Tibial artery (tissue), 4 donors: Measurements from ENCODE around the gene MMP20.

ENCODE experiments used
- DNase-seq, 2 donors: peaks; one replicate each; pipeline ENCODE4 v3.0.0-alpha.2; 2019
- H3K27ac ChIP-seq, 2 donors: fragments of 200-600 bp; sonication (generic) in 1 of 2; 1 replicate in 1 of 2; 2 replicates in 1 of 2; pipeline ENCODE4 v1.5.1; 2018 to 2019; ENCODE audit warnings: mild to moderate bottlenecking in 1 of 2
- H3K27me3 ChIP-seq, 2 donors: fragments of 200-600 bp; sonication (generic) in 1 of 2; one replicate each; pipeline versions ENCODE4 v1.5.1 to v1.6.0; 2016 to 2019
- H3K36me3 ChIP-seq, 3 donors: fragments of 200-600 bp; sonication (generic) in 2 of 3; one replicate each; pipeline ENCODE4 v1.5.1; 2016 to 2019; ENCODE audit warnings: mild to moderate bottlenecking in 2 of 3
- H3K4me1 ChIP-seq, 4 donors: fragments of 200-600 bp; sonication (generic) in 2 of 4; 1 replicate in 3 of 4; 2 replicates in 1 of 4; pipeline ENCODE4 v1.5.1; 2016 to 2019
- H3K4me3 ChIP-seq, 2 donors: fragments of 200-600 bp; sonication (generic) in 1 of 2; 1 replicate in 1 of 2; 2 replicates in 1 of 2; pipeline ENCODE4 v1.5.1; 2018 to 2019; ENCODE audit warnings: mild to moderate bottlenecking in 2 of 2
- H3K9me3 ChIP-seq, 3 donors: fragments of 200-600 bp; sonication (generic) in 1 of 3; one replicate each; pipeline ENCODE4 v1.5.1; 2016 to 2019
- intact Hi-C: fragments of 100-400 bp; cut with DNase I; formaldehyde crosslinking; loops from one replicate; pipeline ENCODE4 v1.15.0; 2023; ENCODE audit warnings: low total_unique reads
- TF ChIP-seq, protein P1 (sequence below), 2 experiments: fragments of 200-600 bp in 1 of 2; fragments of 450-650 bp in 1 of 2; IDR thresholded peaks; one replicate each; pipeline ENCODE4 v1.5.1; 2017 to 2019; ENCODE audit warnings: antibody characterized with exemption in 2 of 2, mild to moderate bottlenecking in 1 of 2, moderate library complexity in 1 of 2

The MMP20 gene

DNA sequence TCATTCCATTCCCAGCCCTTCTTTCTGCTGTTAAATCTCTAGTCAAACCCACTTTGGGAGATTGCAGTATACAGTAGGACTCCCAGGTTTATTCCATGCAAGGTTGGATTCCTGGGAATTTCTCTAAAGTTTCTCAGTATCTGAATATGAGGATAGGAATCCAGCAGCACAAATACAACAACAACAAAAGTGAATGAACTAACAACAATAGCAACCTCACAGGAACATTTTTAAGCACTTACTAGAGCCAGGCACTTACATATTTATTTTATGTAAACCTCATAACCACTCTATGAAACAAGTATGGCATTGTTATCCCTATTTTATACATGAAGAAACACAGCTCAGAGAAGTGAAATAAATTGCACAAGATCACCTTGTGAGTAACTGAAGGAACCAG is 96.5 kb downstream of the MMP20 start:
- Histone ChIP-seq H3K27ac (no peak overlapping the region), H3K4me1 (no peaks in the 10 kb centered on the region), H3K4me3 (no peak overlapping the region), H3K9me3 (no peaks in the 10 kb centered on the region), H3K27me3 (no peaks in the 10 kb centered on the region), H3K36me3 (no peaks in the 10 kb centered on the region)
- DNase-seq, result no peak
- intact Hi-C loops, result no loop called here
- TF ChIP-seq, protein P1, sequence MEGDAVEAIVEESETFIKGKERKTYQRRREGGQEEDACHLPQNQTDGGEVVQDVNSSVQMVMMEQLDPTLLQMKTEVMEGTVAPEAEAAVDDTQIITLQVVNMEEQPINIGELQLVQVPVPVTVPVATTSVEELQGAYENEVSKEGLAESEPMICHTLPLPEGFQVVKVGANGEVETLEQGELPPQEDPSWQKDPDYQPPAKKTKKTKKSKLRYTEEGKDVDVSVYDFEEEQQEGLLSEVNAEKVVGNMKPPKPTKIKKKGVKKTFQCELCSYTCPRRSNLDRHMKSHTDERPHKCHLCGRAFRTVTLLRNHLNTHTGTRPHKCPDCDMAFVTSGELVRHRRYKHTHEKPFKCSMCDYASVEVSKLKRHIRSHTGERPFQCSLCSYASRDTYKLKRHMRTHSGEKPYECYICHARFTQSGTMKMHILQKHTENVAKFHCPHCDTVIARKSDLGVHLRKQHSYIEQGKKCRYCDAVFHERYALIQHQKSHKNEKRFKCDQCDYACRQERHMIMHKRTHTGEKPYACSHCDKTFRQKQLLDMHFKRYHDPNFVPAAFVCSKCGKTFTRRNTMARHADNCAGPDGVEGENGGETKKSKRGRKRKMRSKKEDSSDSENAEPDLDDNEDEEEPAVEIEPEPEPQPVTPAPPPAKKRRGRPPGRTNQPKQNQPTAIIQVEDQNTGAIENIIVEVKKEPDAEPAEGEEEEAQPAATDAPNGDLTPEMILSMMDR (IDR thresholded peaks at IDR 0.05), result no peak

GRCh38 chr11:102527684-102528083 is 97.4 kb downstream of the MMP20 start:
- TF ChIP-seq, protein P1 (IDR thresholded peaks at IDR 0.05), result no peak
- Histone ChIP-seq H3K36me3 (no peaks in the 10 kb centered on the region), H3K4me3 (no peak overlapping the region), H3K9me3 (no peaks in the 10 kb centered on the region), H3K27me3 (no peaks in the 10 kb centered on the region), H3K4me1 (no peaks in the 10 kb centered on the region), H3K27ac (no peak overlapping the region)
- DNase-seq, result no peak
- intact Hi-C loops, result no loop called here

GRCh38 chr11:102527041-102527440 is 98.1 kb downstream of the MMP20 start:
- no peaks in the 10 kb centered on the region for H3K27me3 ChIP-seq

More at GRCh38 chr11:102527041-102527440, 98.1 kb downstream of the MMP20 start:
- Histone ChIP-seq H3K4me3 (no peak overlapping the region), H3K4me1 (no peaks in the 10 kb centered on the region), H3K36me3 (no peaks in the 10 kb centered on the region), H3K27ac (no peak overlapping the region), H3K9me3 (no peaks in the 10 kb centered on the region)
- intact Hi-C loops, result no loop called here
- TF ChIP-seq, protein P1 (IDR thresholded peaks at IDR 0.05), result no peak
- no peak for DNase-seq
